GM23248 (cell line): ENCODE data around the gene KDM1A. TPM values are rescaled to one million over a fixed set of nuclear protein-coding genes. Genes with fewer than 3 reads are reported as not detected.

ENCODE experiments used
- DNase-seq: peaks from one replicate; pipeline ENCODE4 v3.0.0-alpha.2; 2015
- H2AFZ ChIP-seq: fragments of 200-600 bp; sonication (generic); 2 replicates; pipeline ENCODE4 v1.6.1; 2016; ENCODE audit warnings: antibody characterized with exemption
- H3F3A ChIP-seq: fragments of 200-600 bp; sonication (generic); 2 replicates; pipeline ENCODE4 v1.6.1; 2016; ENCODE audit warnings: mild to moderate bottlenecking, antibody characterized with exemption, mixed run types; ENCODE audit not compliant: insufficient read depth
- H3K27ac ChIP-seq: fragments of 200-600 bp; sonication (generic); 2 replicates; pipeline ENCODE4 v1.5.1; 2016; ENCODE audit warnings: mild to moderate bottlenecking
- H3K27me3 ChIP-seq: fragments of 200-600 bp; sonication (generic); replicated peaks from 2 replicates; pipeline ENCODE4 v1.6.1; 2016; ENCODE audit warnings: mild to moderate bottlenecking; ENCODE audit not compliant: insufficient read depth
- H3K36me3 ChIP-seq: fragments of 200-600 bp; sonication (generic); 2 replicates; pipeline ENCODE4 v1.6.1; 2016; ENCODE audit warnings: low read depth, mild to moderate bottlenecking
- H3K4me1 ChIP-seq: fragments of 200-600 bp; sonication (generic); 2 replicates; pipeline ENCODE4 v1.6.1; 2016; ENCODE audit warnings: mild to moderate bottlenecking; ENCODE audit not compliant: insufficient read depth
- H3K4me2 ChIP-seq: fragments of 200-600 bp; sonication (generic); one replicate; pipeline ENCODE4 v1.6.1; 2016; ENCODE audit warnings: mild to moderate bottlenecking; ENCODE audit not compliant: unreplicated experiment
- H3K4me3 ChIP-seq: fragments of 200-600 bp; sonication (generic); 2 replicates; pipeline ENCODE4 v1.5.1; 2016; ENCODE audit warnings: mild to moderate bottlenecking
- H3K79me2 ChIP-seq: fragments of 200-600 bp; sonication (generic); 2 replicates; pipeline ENCODE4 v1.6.1; 2016; ENCODE audit warnings: mild to moderate bottlenecking; ENCODE audit not compliant: insufficient read depth
- H3K9ac ChIP-seq: fragments of 200-600 bp; sonication (generic); 2 replicates; pipeline ENCODE4 v1.6.1; 2016; ENCODE audit warnings: mild to moderate bottlenecking
- H3K9me2 ChIP-seq: fragments of 200-600 bp; sonication (generic); 2 replicates; pipeline ENCODE4 v1.6.1; 2016; ENCODE audit warnings: mixed run types, mild to moderate bottlenecking, moderate library complexity; ENCODE audit not compliant: insufficient read depth
- H3K9me3 ChIP-seq: fragments of 200-600 bp; sonication (generic); one replicate; pipeline ENCODE4 v1.6.1; 2017; ENCODE audit warnings: low read depth
- H4K20me1 ChIP-seq: fragments of 200-600 bp; sonication (generic); 2 replicates; pipeline ENCODE4 v1.6.0; 2016; ENCODE audit not compliant: insufficient read depth
- EZH2 ChIP-seq: fragments of 200-600 bp; sonication (generic); IDR thresholded peaks from 2 replicates; pipeline ENCODE4 v1.6.1; 2018; ENCODE audit warnings: antibody characterized with exemption, mild to moderate bottlenecking; ENCODE audit not compliant: insufficient read depth, poor library complexity, severe bottlenecking
- EZH2phosphoT487 ChIP-seq: fragments of 200-600 bp; sonication (generic); IDR thresholded peaks from 2 replicates; pipeline ENCODE4 v1.6.1; 2018; ENCODE audit warnings: antibody characterized with exemption, moderate library complexity, mild to moderate bottlenecking, low read depth; ENCODE audit not compliant: insufficient read depth
- WGBS, 2 experiments: methylation state at CpG; one replicate each; pipeline ENCODE4 v1.1.6; 2015 to 2017; ENCODE audit warnings: low lambda C conversion rate in 2 of 2, low coverage in 1 of 2; ENCODE audit errors: missing lambda C conversion rate in 2 of 2; 5-methylcytosine and 5-hydroxymethylcytosine counted together
- in situ Hi-C: fragments of 300-500 bp; cut with MboI; formaldehyde crosslinking; loops from 2 replicates; pipeline ENCODE4 v1.15.0; 2020
- polyA plus RNA-seq: library from polyadenylated mRNA; unstranded; fragments of >200 nt; fragmentation: Nextera tagmentation; extraction: Ambion mirVana; gene quantifications from 2 replicates; pipeline ENCODE4 v1.2.1, GENCODE V29; 2016
- total RNA-seq: library from RNA; depleted of rRNA; stranded (reverse); fragments of >200 nt; shearing (Covaris generic); gene quantifications from 2 replicates; pipeline ENCODE4 v1.2.3, GENCODE V29; 2014

KDM1A gene
- total and polyA plus RNA-seq, 2 experiments from 2014 or later = 30.3 to 62.5 TPM

DNA sequence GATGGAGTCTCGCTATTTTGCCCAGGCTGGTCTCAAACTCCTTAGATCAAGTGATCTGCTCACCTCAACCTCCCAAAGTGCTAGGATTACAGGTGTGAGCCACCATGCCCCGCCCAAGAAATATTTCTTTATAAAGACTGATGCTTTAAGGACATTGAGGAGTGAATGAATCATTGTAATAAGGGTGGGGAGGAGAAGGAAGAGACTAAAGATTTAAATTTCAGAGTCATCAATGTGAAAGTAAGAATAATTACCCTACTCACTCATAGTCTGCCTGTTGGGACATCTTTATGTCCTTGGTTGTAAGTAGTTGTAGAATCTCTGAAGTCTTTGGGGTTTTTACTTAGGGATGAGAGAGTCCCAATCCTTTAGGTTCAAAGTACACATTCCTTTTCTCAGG, 7.3 kb downstream of the KDM1A start:
- Histone ChIP-seq H3K4me2 (no peak overlapping the region), H3F3A (no peaks in the 10 kb centered on the region), H3K79me2 (peaks cover 100% of the 10 kb centered on the region), H3K4me1 (no peaks in the 10 kb centered on the region), H4K20me1 (0 out of 2 replicates have a peak, but pooled peaks cover 3% of the 10 kb centered on the region), H3K9me2 (no peaks in the 10 kb centered on the region), H2AFZ (no peak overlapping the region), H3K9me3 (no peaks in the 10 kb centered on the region), H3K27me3 (no peaks in the 10 kb centered on the region), H3K9ac (no peak overlapping the region), H3K27ac (no peak overlapping the region), H3K36me3 (no peaks in the 10 kb centered on the region), H3K4me3 (no peak overlapping the region)
- peak; percentile 20 for DNase-seq
- 100% methylated on average over 2 of the region's 2 CpGs for WGBS, 2 experiments
- in situ Hi-C loops = no loop called here
- no peak for TF ChIP-seq EZH2
- no peak for TF ChIP-seq EZH2phosphoT487

DNA sequence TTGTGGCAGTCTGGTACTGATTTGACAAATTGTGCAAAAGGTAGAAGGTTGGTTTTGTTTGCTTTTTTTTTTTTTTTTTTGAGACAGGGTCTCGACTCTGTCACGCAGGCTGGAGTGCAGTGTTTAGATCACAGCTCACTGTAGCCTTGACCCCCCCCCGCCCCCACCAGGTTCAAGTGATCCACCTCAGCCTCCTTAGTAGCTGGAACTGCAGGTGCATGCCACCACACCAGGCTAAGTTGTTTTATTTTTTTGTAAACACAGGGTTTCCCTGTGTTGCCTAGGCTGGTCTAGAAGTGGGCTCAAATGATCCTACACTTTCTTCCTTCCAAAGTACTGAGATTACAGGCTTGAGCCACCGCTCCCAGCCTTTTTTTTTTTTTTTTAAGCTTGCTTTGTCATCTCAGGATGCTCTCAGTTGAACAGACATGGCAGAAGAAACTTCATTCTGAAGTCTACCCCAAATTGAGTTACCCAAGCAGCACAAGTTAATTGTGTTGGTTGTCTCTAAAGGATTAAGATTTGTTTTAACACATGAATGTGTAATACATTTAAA, 8.2 kb downstream of the KDM1A start:
- in situ Hi-C loops = no loop called here
- no peak overlapping the region for H3K9ac ChIP-seq

DNA sequence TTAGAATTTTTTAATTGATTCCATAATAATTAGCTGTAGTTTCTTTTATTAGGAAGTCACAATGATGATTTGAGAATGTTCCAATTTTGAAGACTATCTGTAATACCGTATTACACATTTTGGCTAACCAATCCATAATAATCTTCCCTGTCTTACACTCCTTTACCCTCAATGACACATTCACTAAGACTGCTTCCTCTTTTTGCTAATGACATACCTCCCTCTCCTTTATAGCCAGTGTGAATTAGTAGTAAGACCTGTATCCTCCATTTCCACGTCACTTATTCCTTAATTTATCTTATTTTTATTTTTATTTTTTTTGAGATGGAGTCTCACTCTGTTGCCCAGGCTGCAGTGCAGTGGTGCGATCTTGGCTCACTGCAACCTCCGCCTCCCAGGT, 10.1 kb downstream of the KDM1A start:
- WGBS, 2 experiments = 76 to 79% methylated on average over 4 of the region's 4 CpGs
- H3K36me3 ChIP-seq = no peaks in the 10 kb centered on the region
- H3K9me3 ChIP-seq = no peaks in the 10 kb centered on the region
- no peaks in the 10 kb centered on the region for H3F3A ChIP-seq
- no peaks in the 10 kb centered on the region for H3K27me3 ChIP-seq
- TF ChIP-seq EZH2 (no peak), EZH2phosphoT487 (no peak)
- no peak overlapping the region for H3K4me3 ChIP-seq
- H3K9me2 ChIP-seq = no peaks in the 10 kb centered on the region
- H3K4me1 ChIP-seq = 0 out of 2 replicates have a peak, but pooled peaks cover 5% of the 10 kb centered on the region
- H3K4me2 ChIP-seq = no peak overlapping the region
- no peak overlapping the region for H3K27ac ChIP-seq
- no peak overlapping the region for H2AFZ ChIP-seq
- in situ Hi-C loops = no loop called here
- H4K20me1 ChIP-seq = 0 out of 2 replicates have a peak, but pooled peaks cover 3% of the 10 kb centered on the region
- peak; percentile 7 for DNase-seq
- H3K9ac ChIP-seq = no peak overlapping the region
- H3K79me2 ChIP-seq = peaks cover 100% of the 10 kb centered on the region

More for the DNA sequence above, 8.2 kb downstream of the KDM1A start:
- DNase-seq = no peak
- Histone ChIP-seq H3F3A (no peaks in the 10 kb centered on the region), H3K27me3 (no peaks in the 10 kb centered on the region), H3K79me2 (peaks cover 100% of the 10 kb centered on the region), H3K27ac (no peak overlapping the region), H3K4me1 (no peaks in the 10 kb centered on the region), H3K36me3 (no peaks in the 10 kb centered on the region), H2AFZ (no peak overlapping the region), H3K4me3 (no peak overlapping the region), H3K9me3 (no peaks in the 10 kb centered on the region), H3K4me2 (no peak overlapping the region), H4K20me1 (0 out of 2 replicates have a peak, but pooled peaks cover 3% of the 10 kb centered on the region), H3K9me2 (no peaks in the 10 kb centered on the region)
- 78 to 84% methylated on average over 4 of the region's 4 CpGs for WGBS, 2 experiments
- TF ChIP-seq EZH2 (no peak), EZH2phosphoT487 (no peak)

DNA sequence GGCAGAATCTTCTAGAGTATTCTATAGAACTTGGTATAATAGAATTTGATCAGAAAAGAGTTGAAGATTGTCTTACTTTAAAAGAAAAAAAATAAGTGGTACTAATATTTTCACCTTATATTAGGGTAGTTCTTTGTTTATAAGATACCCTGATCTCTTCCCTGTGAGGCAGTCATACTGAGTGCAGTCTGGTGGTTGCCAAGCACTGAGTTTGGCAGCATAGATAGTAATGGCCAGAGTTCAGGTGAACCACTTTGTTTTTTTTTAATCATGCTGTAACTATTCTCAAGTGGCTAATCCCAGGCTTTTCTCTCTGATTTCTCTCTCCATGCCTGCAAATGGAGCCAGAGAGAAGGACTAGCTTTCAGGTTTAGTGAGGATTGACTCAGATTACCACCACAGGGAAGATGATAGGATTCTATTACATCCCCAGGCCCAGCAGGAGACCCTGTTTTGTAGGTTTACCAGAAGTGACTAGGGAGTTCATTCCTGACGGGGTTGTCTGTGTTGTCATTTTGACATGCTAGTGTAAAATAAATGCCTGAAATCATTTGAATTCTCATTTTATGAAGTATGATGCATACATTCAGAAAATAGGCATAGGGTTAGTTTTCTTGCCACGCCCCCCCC, 16.7 kb downstream of the KDM1A start:
- 93 to 94% methylated on average over 2 of the region's 2 CpGs for WGBS, 2 experiments

More for the DNA sequence above, 16.7 kb downstream of the KDM1A start:
- no peaks in the 10 kb centered on the region for H3K27me3 ChIP-seq
- H3K4me1 ChIP-seq = peaks cover 9% of the 10 kb centered on the region; the same call in 1 of the 2 replicates
- no peaks in the 10 kb centered on the region for H3F3A ChIP-seq
- H3K9me2 ChIP-seq = no peaks in the 10 kb centered on the region
- no peak overlapping the region for H2AFZ ChIP-seq
- H3K27ac ChIP-seq = no peak overlapping the region
- H3K79me2 ChIP-seq = peaks cover 100% of the 10 kb centered on the region
- TF ChIP-seq EZH2phosphoT487 = no peak
- TF ChIP-seq EZH2 = no peak
- H3K36me3 ChIP-seq = no peaks in the 10 kb centered on the region
- no peak for DNase-seq
- in situ Hi-C loops = no loop called here
- no peak overlapping the region for H3K4me2 ChIP-seq
- peaks cover 4% of the 10 kb centered on the region; the same call in 1 of the 2 replicates for H4K20me1 ChIP-seq
- H3K4me3 ChIP-seq = no peak overlapping the region
- H3K9ac ChIP-seq = no peak overlapping the region
- H3K9me3 ChIP-seq = no peaks in the 10 kb centered on the region
